PC-9 (cell line): Measurements from ENCODE around the gene LRRC61.

Experiments
- CTCF ChIP-seq: fragments of 200-600 bp; sonication (generic); conservative IDR thresholded peaks from 2 replicates; pipeline ENCODE4 v1.6.1; 2017; ENCODE audit warnings: mixed run types, antibody characterized with exemption, mild to moderate bottlenecking, moderate library complexity
- EZH2 ChIP-seq: fragments of 200-600 bp; sonication (generic); IDR thresholded peaks from 2 replicates; pipeline ENCODE4 v1.8.0; 2017; ENCODE audit warnings: antibody characterized with exemption, low read depth

GRCh38 chr7:150337179-150337578 lies 14.0 kb downstream of the LRRC61 start:
- TF ChIP-seq CTCF (no peak), EZH2 (no peak)
